K562 (cell line): ENCODE measurements around the gene VPS35L. TPM values are rescaled to one million over a fixed set of nuclear protein-coding genes. Genes with fewer than 3 reads are reported as not detected.

ENCODE experiments used
- CCNT2 ChIP-seq: IDR thresholded peaks from 2 replicates; pipeline ENCODE4 v1.6.1; 2011; ENCODE audit warnings: borderline replicate concordance, low read depth, mild to moderate bottlenecking, moderate library complexity, mixed read lengths, low read length; ENCODE audit not compliant: insufficient read length; ENCODE audit errors: extremely low read depth
- DPF2 ChIP-seq: fragments of 450-650 bp; IDR thresholded peaks from 2 replicates; pipeline ENCODE4 v1.6.1; 2016
- EP400 ChIP-seq: fragments of 450-650 bp; IDR thresholded peaks from 2 replicates; pipeline ENCODE4 v1.6.1; 2017; ENCODE audit warnings: antibody characterized with exemption, mild to moderate bottlenecking, moderate library complexity
- HMGN3 ChIP-seq: IDR thresholded peaks from 2 replicates; pipeline ENCODE4 v1.6.1; 2011; ENCODE audit warnings: borderline replicate concordance, low read depth, mild to moderate bottlenecking, mixed read lengths, low read length; ENCODE audit not compliant: insufficient read length; ENCODE audit errors: extremely low read depth
- LCOR ChIP-seq: sonication (generic); formaldehyde crosslinking; IDR thresholded peaks from 2 replicates; pipeline ENCODE4 v1.8.0; 2022; ENCODE audit warnings: mild to moderate bottlenecking, missing genetic modification reagents
- MCM3 ChIP-seq: fragments of 450-650 bp; IDR thresholded peaks from 2 replicates; pipeline ENCODE4 v1.6.1; 2016
- MED1 ChIP-seq: sonication (generic); formaldehyde crosslinking; IDR thresholded peaks from 2 replicates; pipeline ENCODE4 v1.8.1; 2023; ENCODE audit warnings: missing genetic modification reagents, borderline replicate concordance
- MEF2A ChIP-seq: IDR thresholded peaks from 2 replicates; pipeline ENCODE4 v1.6.1; 2011; ENCODE audit warnings: low read depth, mild to moderate bottlenecking, low read length, moderate library complexity; ENCODE audit not compliant: control insufficient read depth
- MYNN ChIP-seq, 2 experiments: sonication (generic); formaldehyde crosslinking in 1 of 2; IDR thresholded peaks; 2 replicates each; pipeline versions ENCODE4 v1.5.0 to v1.6.1; 2016 to 2020; ENCODE audit warnings: antibody characterized with exemption in 1 of 2, missing genetic modification reagents in 1 of 2
- NFIC ChIP-seq: fragments of 450-650 bp; IDR thresholded peaks from 2 replicates; pipeline ENCODE4 v1.6.1; 2017; ENCODE audit warnings: mild to moderate bottlenecking, inconsistent platforms
- PHF8 ChIP-seq: fragments of 200-600 bp; sonication (generic); IDR thresholded peaks from 2 replicates; pipeline ENCODE4 v1.6.1; 2012; ENCODE audit warnings: mixed run types, mild to moderate bottlenecking, inconsistent platforms, low read length, moderate library complexity, borderline replicate concordance
- RBM39 ChIP-seq: fragments of 200-400 bp; formaldehyde crosslinking; optimal IDR thresholded peaks from 2 replicates; pipeline ENCODE3; 2018; ENCODE audit warnings: low read depth, low read length
- RFX5 ChIP-seq: IDR thresholded peaks from 2 replicates; pipeline ENCODE4 v1.6.1; 2011; ENCODE audit warnings: low read depth, mild to moderate bottlenecking, improper control_type of control experiment, low read length
- SMARCA4 ChIP-seq: fragments of 450-650 bp; IDR thresholded peaks from 2 replicates; pipeline ENCODE4 v1.6.1; 2016
- SRF ChIP-seq, 2 experiments: fragments of 250-450, 450-650 bp in 1 of 2; sonication (Bioruptor Pico) in 1 of 2; sonication (generic) in 1 of 2; formaldehyde crosslinking; IDR thresholded peaks; 2 replicates each; pipeline versions ENCODE4 v1.5.0 to v1.5.1; 2020 to 2022; ENCODE audit warnings: mild to moderate bottlenecking in 1 of 2, missing genetic modification reagents in 1 of 2
- STAT5A ChIP-seq: IDR thresholded peaks from 2 replicates; pipeline ENCODE4 v1.6.1; 2012; ENCODE audit warnings: low read length, inconsistent platforms, borderline replicate concordance
- TAL1 ChIP-seq: fragments of 450-650 bp; IDR thresholded peaks from 2 replicates; pipeline ENCODE4 v1.6.1; 2016; ENCODE audit warnings: mild to moderate bottlenecking
- TARDBP ChIP-seq: fragments of 450-650 bp; IDR thresholded peaks from 2 replicates; pipeline ENCODE4 v1.6.1; 2016
- TBP ChIP-seq: optimal IDR thresholded peaks from 2 replicates; pipeline ENCODE3; 2011; ENCODE audit warnings: low read depth, low read length, improper control_type of control experiment
- TEAD4 ChIP-seq, 2 experiments: sonication (generic) in 1 of 2; formaldehyde crosslinking in 1 of 2; IDR thresholded peaks; 2 replicates each; pipeline versions ENCODE4 v1.6.1 to v1.8.0; 2012 to 2022; ENCODE audit warnings: borderline replicate concordance in 1 of 2, inconsistent platforms in 1 of 2, low read length in 1 of 2, mild to moderate bottlenecking in 1 of 2, missing genetic modification reagents in 1 of 2
- TGIF2 ChIP-seq: sonication (generic); formaldehyde crosslinking; IDR thresholded peaks from 2 replicates; pipeline ENCODE4 v1.8.1; 2022; ENCODE audit warnings: mild to moderate bottlenecking, missing genetic modification reagents, moderate library complexity
- ZBED1 ChIP-seq: IDR thresholded peaks from 2 replicates; pipeline ENCODE4 v1.6.1; 2014
- ZNF217 ChIP-seq: sonication (generic); formaldehyde crosslinking; IDR thresholded peaks from 2 replicates; pipeline ENCODE4 v1.8.0; 2022; ENCODE audit warnings: mild to moderate bottlenecking, missing genetic modification reagents
- ZNF316 ChIP-seq: fragments of 450-650 bp; IDR thresholded peaks from 2 replicates; pipeline ENCODE4 v1.6.1; 2016
- ZNF696 ChIP-seq: fragments of 250-450 bp; sonication (Bioruptor Pico); conservative IDR thresholded peaks from 2 replicates; pipeline ENCODE4 v1.4.0; 2020; ENCODE audit warnings: mild to moderate bottlenecking, moderate library complexity
- polyA plus RNA-seq, 8 experiments: library from polyadenylated mRNA; depleted of rRNA in 4 of 8; stranded (reverse) in 5 of 8; unstranded in 3 of 8; fragments of >200 nt; fragmentation: Nextera tagmentation in 2 of 8; fragmentation: Illumina TruSeq in 1 of 8; extraction: Ambion mirVana in 2 of 8; extraction: Trizol in 1 of 8; gene quantifications; 2 replicates each; pipeline versions ENCODE4 v1.2.1 to v1.2.3, GENCODE V29; 2011 to 2014; ENCODE audit warnings: inconsistent platforms in 1 of 8, missing spikeins in 1 of 8
- total RNA-seq, 7 experiments: library from RNA; depleted of rRNA in 6 of 7; stranded (reverse); fragments of >200 nt in 6 of 7; fragmentation: Illumina TruSeq in 2 of 7; extraction: Trizol in 2 of 7; gene quantifications; 2 replicates each; pipeline versions ENCODE4 v1.2.1 to v1.2.3, GENCODE V29; 2011 to 2021; ENCODE audit warnings: low replicate concordance in 1 of 7
- TF ChIP-seq, protein P1 (sequence below): fragments of 200-800 bp; sonication (Bioruptor generic); IDR thresholded peaks from 2 replicates; pipeline ENCODE4 v1.6.1; 2017; ENCODE audit warnings: missing genetic modification characterization, missing compliant biosample characterization
- TF ChIP-seq, protein P2 (sequence below): fragments of 250-450 bp; sonication (Bioruptor Pico); IDR thresholded peaks from 2 replicates; pipeline ENCODE4 v1.6.1; 2021; ENCODE audit warnings: mild to moderate bottlenecking

Gene VPS35L
- total and polyA plus RNA-seq, 9 of the 15 experiments (the other 6 are each of a cell fraction or from before 2014, with no cell fraction given), result 10.2 to 30.4 (median 20.1) TPM

DNA sequence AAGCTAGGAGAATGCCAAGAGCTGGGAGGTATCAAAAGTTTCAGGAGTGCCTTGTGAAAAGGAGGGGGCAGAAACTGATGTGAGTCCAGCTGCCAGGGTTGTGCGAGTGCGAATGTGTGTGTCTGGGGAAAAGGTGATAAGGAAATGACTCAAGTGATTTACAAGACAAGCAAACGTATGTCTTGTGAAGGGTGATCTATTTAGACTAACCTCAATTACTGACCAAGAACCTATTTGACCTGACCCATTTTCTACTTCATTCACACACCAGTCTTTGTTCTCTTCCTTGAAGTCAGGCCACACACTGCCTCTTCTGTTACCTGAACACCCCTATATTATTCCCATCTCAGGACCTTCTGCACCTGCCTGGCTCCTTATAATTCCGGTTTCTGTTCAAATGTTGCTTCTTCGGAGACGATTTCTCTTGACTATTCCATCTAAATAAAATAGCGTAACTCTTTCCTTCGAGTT lies 34.6 kb upstream of the VPS35L start (continued):
- peak; percentile 94 for TF ChIP-seq TAL1
- TF ChIP-seq, protein P1, sequence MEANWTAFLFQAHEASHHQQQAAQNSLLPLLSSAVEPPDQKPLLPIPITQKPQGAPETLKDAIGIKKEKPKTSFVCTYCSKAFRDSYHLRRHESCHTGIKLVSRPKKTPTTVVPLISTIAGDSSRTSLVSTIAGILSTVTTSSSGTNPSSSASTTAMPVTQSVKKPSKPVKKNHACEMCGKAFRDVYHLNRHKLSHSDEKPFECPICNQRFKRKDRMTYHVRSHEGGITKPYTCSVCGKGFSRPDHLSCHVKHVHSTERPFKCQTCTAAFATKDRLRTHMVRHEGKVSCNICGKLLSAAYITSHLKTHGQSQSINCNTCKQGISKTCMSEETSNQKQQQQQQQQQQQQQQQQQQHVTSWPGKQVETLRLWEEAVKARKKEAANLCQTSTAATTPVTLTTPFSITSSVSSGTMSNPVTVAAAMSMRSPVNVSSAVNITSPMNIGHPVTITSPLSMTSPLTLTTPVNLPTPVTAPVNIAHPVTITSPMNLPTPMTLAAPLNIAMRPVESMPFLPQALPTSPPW (CRISPR knock-in tag), result peak; percentile 74
- peak; percentile 96 for TF ChIP-seq TEAD4 (IDR thresholded peaks at IDR 0.05; ENCODE audit: low read length)
- TF ChIP-seq TEAD4 (CRISPR knock-in tag; IDR thresholded peaks at IDR 0.05; ENCODE audit: borderline replicate concordance), result no peak
- peak; percentile 49; the same call in 1 of the 2 replicates for TF ChIP-seq EP400
- no peak for TF ChIP-seq SRF (CRISPR knock-in tag; IDR thresholded peaks at IDR 0.05)
- TF ChIP-seq DPF2, result peak; percentile 99
- TF ChIP-seq, protein P2, sequence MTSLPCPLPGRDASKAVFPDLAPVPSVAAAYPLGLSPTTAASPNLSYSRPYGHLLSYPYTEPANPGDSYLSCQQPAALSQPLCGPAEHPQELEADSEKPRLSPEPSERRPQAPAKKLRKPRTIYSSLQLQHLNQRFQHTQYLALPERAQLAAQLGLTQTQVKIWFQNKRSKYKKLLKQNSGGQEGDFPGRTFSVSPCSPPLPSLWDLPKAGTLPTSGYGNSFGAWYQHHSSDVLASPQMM (CRISPR knock-in tag), result no peak
- peak; percentile 54; the same call in 1 of the 2 replicates for TF ChIP-seq ZNF316
- 0 out of 2 replicates have a peak, but pooled peaks have one; percentile 43 for TF ChIP-seq ZBED1
- TF ChIP-seq LCOR (CRISPR knock-in tag), result no peak
- TF ChIP-seq TGIF2 (CRISPR knock-in tag), result no peak
- TF ChIP-seq HMGN3, result peak; percentile 88
- no peak for TF ChIP-seq MED1
- TF ChIP-seq SMARCA4, result peak; percentile 98
- peak; percentile 96 for TF ChIP-seq CCNT2
- no peak for TF ChIP-seq ZNF696 (CRISPR knock-in tag)
- TF ChIP-seq MEF2A, result 0 out of 2 replicates have a peak, but pooled peaks have one; percentile 11
- no peak for TF ChIP-seq TBP
- TF ChIP-seq RBM39, result no peak
- peak; percentile 91 for TF ChIP-seq MYNN (IDR thresholded peaks at IDR 0.05)
- TF ChIP-seq MYNN (CRISPR knock-in tag; IDR thresholded peaks at IDR 0.05), result no peak
- peak; percentile 90 for TF ChIP-seq NFIC
- peak; percentile 91 for TF ChIP-seq STAT5A
- TF ChIP-seq ZNF217 (CRISPR knock-in tag), result no peak
- TF ChIP-seq RFX5, result no peak
- TF ChIP-seq TARDBP, result peak; percentile 72; the same call in 1 of the 2 replicates
- TF ChIP-seq PHF8, result no peak
- TF ChIP-seq MCM3, result no peak
